GM13976 (cell line): ENCODE measurements around the gene TAF8.

ENCODE experiments used
- DNase-seq: peaks from one replicate; pipeline ENCODE4 v3.0.0; 2012; ENCODE audit warnings: low spot score
- CTCF ChIP-seq: IDR thresholded peaks from 2 replicates; pipeline ENCODE4 v1.5.1; 2012; ENCODE audit warnings: borderline replicate concordance, mild to moderate bottlenecking; ENCODE audit not compliant: insufficient read depth; ENCODE audit errors: extremely low read depth, missing control alignments, control extremely low read depth
- in situ Hi-C: fragments of 300-500 bp; cut with MboI; formaldehyde crosslinking; loops from one replicate; pipeline ENCODE4 v1.12.0; 2022; ENCODE audit warnings: low sequenced_read_pairs, mixed read lengths, inconsistent platforms; ENCODE audit not compliant: unreplicated experiment

Gene TAF8

DNA sequence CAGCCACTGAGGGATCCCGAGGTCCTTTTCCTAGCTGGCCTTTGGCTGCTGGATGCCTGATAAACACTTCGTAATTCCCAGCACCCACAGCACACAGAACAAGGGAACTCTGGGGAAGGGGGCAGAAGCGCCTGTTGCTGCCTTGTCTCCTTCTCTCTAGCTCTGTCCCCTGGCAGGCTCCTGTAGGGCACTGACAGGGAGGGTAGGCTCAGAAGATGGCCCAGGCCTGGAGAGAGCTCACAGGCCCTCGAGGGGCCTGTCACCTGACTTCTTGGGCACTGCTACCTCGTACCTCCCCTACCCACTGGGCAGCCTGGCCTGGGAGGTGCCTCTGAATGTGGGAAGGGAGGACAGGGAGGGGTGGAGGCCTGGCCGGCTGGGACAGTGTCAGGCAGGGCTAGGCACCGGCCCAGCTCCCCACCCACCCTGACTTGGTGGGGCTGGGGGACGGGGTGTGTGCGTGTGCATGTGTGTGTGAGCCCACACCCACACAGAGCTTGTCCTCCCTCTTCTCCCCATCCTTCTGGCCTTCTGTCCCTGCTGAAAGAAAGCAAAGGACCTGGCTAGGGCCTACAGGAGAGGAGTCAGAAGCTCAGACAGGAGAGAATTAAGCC, 74.0 kb downstream of the TAF8 start:
- in situ Hi-C loops, result no loop called here
- no peak for DNase-seq
- no peak for TF ChIP-seq CTCF

DNA sequence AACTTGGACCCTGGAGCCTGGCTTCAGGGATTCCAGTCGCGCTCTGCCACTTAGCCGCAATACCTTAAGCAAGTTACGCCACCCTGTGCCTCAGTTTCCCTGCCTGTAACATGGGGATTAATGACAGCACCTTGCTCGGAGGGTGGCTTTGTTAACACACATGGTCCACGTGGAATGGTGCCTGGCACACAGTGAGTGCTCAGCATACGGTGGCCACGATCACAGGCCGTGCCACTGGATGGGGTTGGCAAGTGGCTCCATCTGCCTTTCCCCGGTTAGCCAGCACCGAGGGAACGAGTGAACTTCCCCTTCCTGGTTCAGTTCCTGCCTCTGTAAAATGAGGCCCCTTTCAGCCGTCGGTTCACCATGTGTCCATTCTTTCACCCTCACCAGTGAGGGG, 74.9 kb downstream of the TAF8 start:
- in situ Hi-C loops, result no loop called here
- DNase-seq, result no peak
- no peak for TF ChIP-seq CTCF

DNA sequence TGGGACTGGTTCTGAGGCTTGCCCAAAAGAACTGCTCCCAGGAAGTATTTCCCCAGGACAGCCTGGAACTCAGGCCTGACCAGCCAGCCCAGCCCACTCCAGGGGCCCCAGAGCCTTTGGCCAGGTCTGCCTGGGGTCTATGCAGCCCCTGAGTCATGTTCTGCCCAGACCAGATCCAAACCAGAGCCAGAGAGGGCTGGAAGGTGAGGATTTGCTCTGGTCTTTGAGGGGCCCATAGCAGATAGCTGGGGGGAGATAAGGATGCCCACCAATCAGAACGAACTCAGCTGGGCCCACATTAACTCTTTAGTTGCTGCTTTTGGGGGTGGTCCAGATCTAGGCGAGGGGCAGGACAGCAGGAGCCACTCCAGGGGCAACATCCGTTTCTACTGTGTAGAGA, 75.3 kb downstream of the TAF8 start:
- TF ChIP-seq CTCF, result no peak
- in situ Hi-C loops, result no loop called here
- no peak for DNase-seq

DNA sequence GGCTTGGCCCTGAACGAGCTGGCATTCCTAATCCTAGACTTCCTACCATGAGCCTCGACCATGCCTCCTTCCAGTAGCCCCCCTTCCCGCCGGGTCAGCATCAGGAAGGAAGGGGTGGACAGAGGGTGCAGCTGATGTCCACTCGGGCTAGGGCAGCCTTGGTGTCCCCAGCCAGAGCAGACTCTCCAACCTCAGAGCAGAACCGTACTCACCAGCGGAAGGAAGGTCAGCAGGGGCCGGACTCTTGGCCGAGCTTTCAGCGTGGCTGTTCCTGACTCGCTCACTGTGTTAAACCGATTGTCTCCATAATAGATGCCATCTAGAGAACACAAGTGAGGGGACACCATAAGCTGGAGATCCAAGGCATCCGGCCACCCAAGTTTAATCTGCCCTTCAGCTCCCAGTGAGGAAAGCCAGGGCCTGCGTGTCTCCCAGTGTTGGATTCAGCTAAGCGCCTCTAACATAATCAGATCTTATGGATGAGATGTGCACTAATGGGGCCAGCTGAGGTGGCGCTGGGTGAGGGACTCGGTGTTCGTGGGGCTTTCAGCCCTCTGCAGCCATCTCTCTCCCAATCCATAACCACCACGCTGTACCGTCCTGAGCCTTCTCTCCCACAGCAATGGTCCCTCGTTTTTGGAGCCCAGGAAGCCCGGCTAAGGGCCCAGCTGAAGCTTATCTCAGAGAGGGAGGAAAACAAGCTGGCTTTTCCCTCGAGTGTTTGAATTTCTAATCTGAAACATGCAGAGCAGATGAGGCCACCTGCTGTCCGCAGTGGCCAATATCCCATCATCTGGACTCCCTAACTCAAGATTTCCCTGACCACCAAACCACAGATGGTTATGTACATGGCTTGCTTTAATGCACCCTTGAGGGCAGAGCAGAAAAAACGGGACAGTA, 78.4 kb downstream of the TAF8 start:
- no peak for DNase-seq
- no peak for TF ChIP-seq CTCF
- in situ Hi-C loops, result no loop called here

- TF ChIP-seq CTCF, result no peak
- no peak for DNase-seq
- in situ Hi-C loops, result no loop called here
Measured at GRCh38 chr6:42129360-42129676, 79.0 kb downstream of the TAF8 start.

DNA sequence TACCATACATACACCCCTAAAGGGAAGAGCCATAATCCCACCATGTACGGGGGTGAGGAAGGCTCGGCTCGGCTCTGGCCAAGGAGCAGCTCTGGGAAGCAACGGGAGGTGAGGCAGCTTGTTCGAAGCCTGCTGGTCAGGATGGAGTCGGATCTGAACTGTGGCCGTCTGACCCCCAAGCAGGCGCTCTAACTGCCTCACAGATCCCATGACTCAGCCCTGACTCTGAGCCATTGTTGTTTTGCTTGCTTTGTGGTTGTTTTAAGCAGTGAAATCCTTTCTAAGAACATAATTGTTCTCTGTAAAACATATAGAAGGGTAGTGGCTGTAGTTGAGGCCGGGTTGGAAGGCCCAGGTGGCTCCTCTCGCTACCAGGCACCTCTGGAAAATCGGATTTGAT, 81.2 kb downstream of the TAF8 start:
- in situ Hi-C loops, result no loop called here
- no peak for TF ChIP-seq CTCF
- DNase-seq, result no peak
